NK-92 (cell line): ENCODE data around the gene COX7A2.

ENCODE experiments used
- DNase-seq: peaks from one replicate; lab custom pipeline; 2025; ENCODE audit not compliant: unreplicated experiment; lab: John Stamatoyannopoulos, UW

Gene COX7A2

GRCh38 chr6:75243333-75244062, at the start of gene COX7A2:
Gene COX7A2 (minus strand): TSS chr6:75243801. CDS start chr6:75243734, 67 bp downstream.
- DNase-seq, result peak; percentile 32

GRCh38 chr6:75292555-75292954, 49.0 kb upstream of the COX7A2 start:
- DNase-seq, result no peak

- no peak for DNase-seq
These were observed 48.1 kb upstream of the COX7A2 start for GRCh38 chr6:75291744-75292143.

- DNase-seq, result no peak
These were observed 47.7 kb upstream of the COX7A2 start for GRCh38 chr6:75291331-75291730.

GRCh38 chr6:75290136-75290945, 46.7 kb upstream of the COX7A2 start:
- no peak for DNase-seq

- no peak for DNase-seq
These were observed 44.4 kb upstream of the COX7A2 start for GRCh38 chr6:75288023-75288422.

- DNase-seq, result no peak
These were observed 43.8 kb upstream of the COX7A2 start for GRCh38 chr6:75287424-75287823.

- no peak for DNase-seq
These were observed 43.4 kb upstream of the COX7A2 start for GRCh38 chr6:75286955-75287354.

GRCh38 chr6:75285283-75285639, 41.7 kb upstream of the COX7A2 start:
- DNase-seq, result no peak

- DNase-seq, result peak; percentile 79
These were observed 41.2 kb upstream of the COX7A2 start, which contains the start of gene TMEM30A for GRCh38 chr6:75284632-75285282. Gene TMEM30A (minus strand): TSS chr6:75284792. CDS start chr6:75284638, 154 bp downstream.

- no peak for DNase-seq
These were observed 40.5 kb upstream of the COX7A2 start for GRCh38 chr6:75283907-75284631.

- DNase-seq, result no peak
These were observed 39.1 kb upstream of the COX7A2 start for GRCh38 chr6:75282706-75283105.

GRCh38 chr6:75281653-75282052, 38.1 kb upstream of the COX7A2 start:
- DNase-seq, result no peak

GRCh38 chr6:75280131-75280855, 36.7 kb upstream of the COX7A2 start:
- no peak for DNase-seq

GRCh38 chr6:75279418-75279817, 35.8 kb upstream of the COX7A2 start:
- DNase-seq, result no peak

- no peak for DNase-seq
These were observed 35.0 kb upstream of the COX7A2 start for GRCh38 chr6:75278474-75279077.

- no peak for DNase-seq
These were observed 31.5 kb upstream of the COX7A2 start for GRCh38 chr6:75275067-75275466.

GRCh38 chr6:75273009-75273408, 29.4 kb upstream of the COX7A2 start:
- DNase-seq, result no peak

- DNase-seq, result no peak
These were observed 28.7 kb upstream of the COX7A2 start for GRCh38 chr6:75272145-75272840.

GRCh38 chr6:75268988-75269354, 25.4 kb upstream of the COX7A2 start:
- DNase-seq, result no peak
